WERI-Rb-1 (cell line): ENCODE measurements around the gene PLOD3.

Source experiments
- DNase-seq: peaks from one replicate; pipeline ENCODE4 v3.0.0-alpha.2; 2020
- H3K27ac ChIP-seq: fragments of 250-450 bp; sonication (Bioruptor Pico); 2 replicates; pipeline ENCODE4 v1.5.1; 2020; ENCODE audit warnings: mild to moderate bottlenecking, moderate library complexity
- H3K27me3 ChIP-seq: fragments of 250-450 bp; sonication (Bioruptor Pico); 2 replicates; pipeline ENCODE4 v1.5.1; 2021; ENCODE audit warnings: mild to moderate bottlenecking, low read depth, moderate library complexity; ENCODE audit not compliant: insufficient read depth, severe bottlenecking
- H3K36me3 ChIP-seq: fragments of 250-450 bp; sonication (Bioruptor Pico); 2 replicates; pipeline ENCODE4 v1.5.1; 2020; ENCODE audit warnings: mild to moderate bottlenecking, moderate library complexity
- H3K4me3 ChIP-seq: 2 replicates; pipeline ENCODE4 v1.5.1; 2011; ENCODE audit warnings: low read depth, mild to moderate bottlenecking, control low read depth, low read length
- H3K9me3 ChIP-seq: fragments of 250-450 bp; sonication (Bioruptor Pico); 2 replicates; pipeline ENCODE4 v1.5.1; 2021; ENCODE audit warnings: mild to moderate bottlenecking, moderate library complexity; ENCODE audit not compliant: severe bottlenecking
- CTCF ChIP-seq: IDR thresholded peaks from 2 replicates; pipeline ENCODE4 v1.5.1; 2011; ENCODE audit warnings: low read depth, mild to moderate bottlenecking, control low read depth, inconsistent platforms, low read length

PLOD3 gene

DNA sequence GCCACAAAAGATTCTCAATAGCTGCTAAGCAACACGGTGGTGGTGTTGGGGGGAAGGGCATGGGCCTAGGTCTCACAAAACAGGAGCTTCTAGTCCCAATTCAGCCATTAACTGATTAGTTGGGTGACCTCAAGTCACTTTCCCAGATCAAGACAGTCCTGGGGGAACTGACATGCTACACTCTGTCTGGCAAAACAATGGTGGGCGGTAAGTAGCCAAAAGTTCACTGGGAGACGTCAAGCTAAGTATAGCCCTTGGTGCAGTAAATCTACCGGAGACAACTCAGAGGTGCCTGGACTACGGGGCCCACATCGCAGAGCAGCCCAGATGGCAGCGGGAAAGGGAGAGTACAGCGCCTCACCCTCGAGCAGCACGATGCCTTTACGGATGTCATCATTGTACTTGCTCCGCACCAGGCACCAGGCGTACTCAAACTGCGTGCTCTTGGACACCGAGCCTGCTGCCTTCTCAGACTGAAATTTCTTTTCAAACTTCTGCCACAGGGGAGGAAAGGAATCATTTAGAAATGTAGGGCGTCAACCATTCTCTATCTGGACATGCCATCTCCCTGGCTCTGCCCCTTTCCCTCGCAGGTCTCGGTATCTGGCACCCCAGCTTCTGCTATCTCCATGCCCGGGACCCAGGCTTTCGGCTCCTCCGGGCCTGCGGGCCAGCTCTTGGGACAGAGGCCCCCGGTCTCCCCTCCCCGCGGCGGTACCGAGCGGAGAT, 26.4 kb upstream of the PLOD3 start:
- Histone ChIP-seq H3K27me3 (no peaks in the 10 kb centered on the region), H3K9me3 (no peaks in the 10 kb centered on the region), H3K4me3 (peak overlapping the region; percentile 78), H3K36me3 (peaks cover 27% of the 10 kb centered on the region), H3K27ac (peak overlapping the region; percentile 86)
- no peak for TF ChIP-seq CTCF
- peak; percentile 39 for DNase-seq

DNA sequence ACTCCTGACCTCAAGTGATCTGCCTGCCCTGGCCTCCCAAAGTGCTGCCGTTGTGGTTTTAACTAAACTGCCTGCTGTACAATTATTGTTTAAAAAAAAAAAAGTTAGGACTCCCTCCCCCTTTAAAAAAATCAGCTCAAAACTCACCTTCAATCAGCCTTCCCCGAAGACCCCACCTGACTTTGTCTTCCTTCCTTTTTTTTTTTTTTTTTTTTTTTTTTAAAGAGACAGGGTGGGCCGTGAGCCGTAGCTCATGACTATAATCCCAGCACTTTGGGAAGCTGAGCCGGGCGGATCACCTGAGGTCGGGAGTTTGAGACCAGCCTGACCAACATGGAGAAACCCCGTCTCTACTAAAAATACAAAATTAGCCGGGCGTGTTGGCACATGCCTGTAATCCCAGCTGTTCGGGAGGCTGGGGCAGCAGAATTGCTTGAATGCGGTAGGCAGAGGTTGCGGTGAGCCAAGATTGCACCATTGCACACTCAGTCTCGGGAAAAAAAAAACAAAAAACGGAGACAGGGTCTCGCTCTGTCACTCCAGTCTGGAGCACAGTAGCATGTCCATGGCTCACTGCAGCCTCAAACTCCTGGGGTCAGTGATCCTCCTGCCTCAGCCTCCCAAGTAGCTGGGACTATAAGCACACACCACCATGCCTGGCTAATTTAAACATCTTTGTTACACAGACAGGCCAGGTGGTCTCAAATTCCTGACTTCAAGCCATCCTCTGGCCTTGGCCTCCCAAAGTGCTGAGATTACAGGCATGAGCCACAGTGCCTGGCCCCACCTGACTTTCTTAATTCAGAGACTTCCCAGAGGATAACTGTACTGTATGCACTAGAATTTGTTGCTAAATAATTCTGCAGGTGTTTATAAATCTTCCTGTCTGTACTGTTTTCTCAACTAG, 24.3 kb upstream of the PLOD3 start:
- Histone ChIP-seq H3K4me3 (no peak overlapping the region), H3K27me3 (no peaks in the 10 kb centered on the region), H3K27ac (peak overlapping the region; percentile 84), H3K9me3 (no peaks in the 10 kb centered on the region), H3K36me3 (peaks cover 33% of the 10 kb centered on the region)
- no peak for TF ChIP-seq CTCF
- DNase-seq, result peak; percentile 72

DNA sequence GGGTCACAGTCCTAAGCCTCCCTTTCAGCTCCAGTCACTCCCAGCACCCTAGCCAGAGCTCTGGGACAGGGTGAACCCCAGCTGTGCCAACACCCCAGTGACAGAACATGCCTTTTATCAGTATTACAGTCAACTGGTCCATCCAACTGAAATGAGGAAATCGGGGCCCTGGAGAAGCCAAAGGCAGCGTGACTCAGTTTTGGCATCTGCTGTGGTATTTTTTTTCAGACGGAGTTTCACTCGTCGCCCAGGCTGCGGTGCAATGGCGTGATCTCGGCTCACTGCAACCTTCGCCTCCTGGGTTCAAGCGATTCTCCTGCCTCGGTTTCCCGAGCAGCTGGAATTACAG, 23.6 kb upstream of the PLOD3 start:
- no peak for TF ChIP-seq CTCF
- DNase-seq, result no peak
- Histone ChIP-seq H3K27ac (peak overlapping the region; percentile 84), H3K36me3 (peaks cover 40% of the 10 kb centered on the region), H3K4me3 (no peak overlapping the region), H3K9me3 (no peaks in the 10 kb centered on the region), H3K27me3 (no peaks in the 10 kb centered on the region)

DNA sequence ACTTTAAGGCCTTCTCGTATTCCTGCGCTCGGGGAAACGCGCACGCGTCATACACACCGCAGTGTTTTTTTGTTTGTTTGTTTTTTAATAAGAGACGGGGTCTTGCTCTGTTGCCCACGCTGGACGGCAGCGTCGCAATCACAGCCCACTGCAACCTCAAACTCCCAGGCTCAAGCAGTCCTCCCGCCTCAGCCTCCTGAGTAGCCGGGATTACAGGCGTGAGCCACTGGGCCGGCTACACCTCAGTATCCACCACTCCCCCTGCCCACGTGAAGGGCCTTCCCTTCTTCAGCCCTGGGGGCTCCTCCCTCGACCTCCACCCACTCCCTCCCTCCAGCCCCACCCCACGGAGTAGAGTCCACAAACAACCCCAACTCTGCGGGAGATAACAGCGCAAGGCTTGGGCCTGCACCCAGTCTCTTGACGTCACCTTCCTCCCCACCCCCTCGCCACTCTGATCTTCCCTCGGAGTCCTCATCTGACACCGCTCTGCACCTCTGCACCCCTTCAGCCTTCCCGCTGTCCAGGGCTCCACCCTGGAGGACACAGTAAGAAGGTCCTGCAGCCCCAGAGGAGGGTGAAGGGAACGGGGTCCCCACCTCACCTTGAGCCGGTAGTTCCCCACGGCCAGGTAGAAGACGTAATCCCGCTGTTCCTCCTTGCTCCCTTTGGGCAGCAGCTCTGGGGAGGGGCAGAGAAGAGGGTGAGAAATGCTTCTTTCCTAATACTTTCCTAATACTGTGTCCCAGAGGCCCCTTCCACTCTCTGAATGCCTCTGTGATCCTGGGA, 23.0 kb upstream of the PLOD3 start:
- Histone ChIP-seq H3K36me3 (peaks cover 35% of the 10 kb centered on the region), H3K9me3 (no peaks in the 10 kb centered on the region), H3K27me3 (no peaks in the 10 kb centered on the region), H3K4me3 (no peak overlapping the region), H3K27ac (peak overlapping the region; percentile 84)
- no peak for TF ChIP-seq CTCF
- peak; percentile 66 for DNase-seq

GRCh38 chr7:101239951-101240220, 22.5 kb upstream of the PLOD3 start:
- H3K9me3 ChIP-seq, result no peaks in the 10 kb centered on the region
- DNase-seq, result no peak
- peaks cover 38% of the 10 kb centered on the region for H3K36me3 ChIP-seq
- H3K27me3 ChIP-seq, result no peaks in the 10 kb centered on the region
- no peak overlapping the region for H3K4me3 ChIP-seq
- no peak for TF ChIP-seq CTCF
- peak overlapping the region; percentile 84 for H3K27ac ChIP-seq
